Body of pancreas (tissue), 4 donors: ENCODE data around the gene PLCB4. TPM values are rescaled to one million over a fixed set of nuclear protein-coding genes. Genes with fewer than 3 reads are reported as not detected.

Experiments
- ATAC-seq: fragments of 150-250 bp; one replicate; pipeline ENCODE4 v1.9.1; 2016
- DNase-seq, 4 donors: peaks; one replicate each; pipeline ENCODE4 v3.0.0-alpha.2; 2019
- H3K27ac ChIP-seq, 4 donors: fragments of 200-600 bp; sonication (generic); 1 replicate in 3 of 4; 2 replicates in 1 of 4; pipeline versions ENCODE4 v1.5.1 to v1.6.1; 2016 to 2019; ENCODE audit warnings: mild to moderate bottlenecking in 1 of 4, mixed read lengths in 1 of 4, moderate library complexity in 1 of 4
- H3K27me3 ChIP-seq, 2 donors: fragments of 200-600 bp; sonication (generic); one replicate each; pipeline ENCODE4 v1.6.0; 2016; ENCODE audit warnings: mild to moderate bottlenecking in 1 of 2
- H3K36me3 ChIP-seq, 2 donors: fragments of 200-600 bp; sonication (generic); replicated peaks in 1 of 2; 2 replicates each; pipeline ENCODE4 v1.5.1; 2016; ENCODE audit warnings: low read depth in 2 of 2; ENCODE audit not compliant: insufficient read depth in 1 of 2
- H3K4me1 ChIP-seq: fragments of 200-600 bp; sonication (generic); one replicate; pipeline ENCODE4 v1.6.0; 2016
- H3K4me3 ChIP-seq, 2 donors: fragments of 200-600 bp; sonication (generic); 1 replicate in 1 of 2; 2 replicates in 1 of 2; pipeline ENCODE4 v1.5.1; 2016 to 2019
- H3K9me3 ChIP-seq, 3 donors: fragments of 200-600 bp; sonication (generic); 1 replicate in 2 of 3; 2 replicates in 1 of 3; pipeline ENCODE4 v1.5.1; 2016
- CTCF ChIP-seq, 7 experiments: fragments of 450-650 bp in 4 of 7; fragments of 200-600 bp in 3 of 7; sonication (generic) in 3 of 7; IDR thresholded peaks; one replicate each; pipeline ENCODE4 v1.5.1; 2016 to 2019; ENCODE audit warnings: antibody characterized with exemption in 7 of 7
- POLR2A ChIP-seq, 3 donors: fragments of 450-650 bp; IDR thresholded peaks; one replicate each; pipeline ENCODE4 v1.6.1; 2016; ENCODE audit warnings: antibody characterized with exemption in 3 of 3, mild to moderate bottlenecking in 2 of 3
- WGBS, 2 donors: methylation state at CpG; one replicate each; pipeline ENCODE4 v1.1.5; 2017; 5-methylcytosine and 5-hydroxymethylcytosine counted together
- intact Hi-C: fragments of 100-400 bp; cut with DNase I; formaldehyde crosslinking; loops from one replicate; pipeline ENCODE4 v1.15.1; 2023
- total RNA-seq, 2 donors: library from RNA; depleted of rRNA; stranded (reverse); fragments of >200 nt; gene quantifications; one replicate each; pipeline ENCODE4 v1.1.0, GENCODE V29; 2016

Gene PLCB4
- total RNA-seq, 2 donors from 2014 or later: 1.3 to 3.4 TPM

- no peaks in the 10 kb centered on the region for H3K4me1 ChIP-seq
- DNase-seq: no peak
- H3K9me3 ChIP-seq: no peaks in the 10 kb centered on the region
- H3K4me3 ChIP-seq: no peak overlapping the region
- H3K27me3 ChIP-seq: no peaks in the 10 kb centered on the region
- 75 to 80% methylated on average over 7 of the region's 7 CpGs for WGBS, 2 donors
- intact Hi-C loops: no loop called here
- no peak overlapping the region for H3K27ac ChIP-seq
- TF ChIP-seq POLR2A (IDR thresholded peaks at IDR 0.05): no peak
- no peak for TF ChIP-seq CTCF (IDR thresholded peaks at IDR 0.05)
- no peaks in the 10 kb centered on the region for H3K36me3 ChIP-seq
- no peak for ATAC-seq
Measured at GRCh38 chr20:9476637-9477036, 407.8 kb downstream of the PLCB4 start.

GRCh38 chr20:9478771-9479170 lies 409.9 kb downstream of the PLCB4 start:
- TF ChIP-seq POLR2A (IDR thresholded peaks at IDR 0.05) (no peak), CTCF (IDR thresholded peaks at IDR 0.05) (no peak)
- 69 to 75% methylated on average over 4 of the region's 4 CpGs for WGBS, 2 donors
- Histone ChIP-seq H3K27me3 (no peaks in the 10 kb centered on the region), H3K9me3 (no peaks in the 10 kb centered on the region), H3K4me3 (no peak overlapping the region), H3K4me1 (no peaks in the 10 kb centered on the region), H3K36me3 (no peaks in the 10 kb centered on the region), H3K27ac (no peak overlapping the region)
- intact Hi-C loops: no loop called here
- ATAC-seq: no peak
- no peak for DNase-seq

GRCh38 chr20:9480066-9480465 lies 411.2 kb downstream of the PLCB4 start:
- Histone ChIP-seq H3K27ac (no peak overlapping the region), H3K4me1 (no peaks in the 10 kb centered on the region), H3K4me3 (no peak overlapping the region), H3K9me3 (no peaks in the 10 kb centered on the region), H3K27me3 (no peaks in the 10 kb centered on the region), H3K36me3 (no peaks in the 10 kb centered on the region)
- TF ChIP-seq CTCF (IDR thresholded peaks at IDR 0.05) (no peak), POLR2A (IDR thresholded peaks at IDR 0.05) (no peak)
- DNase-seq: no peak
- whole genome bisulfite sequencing, 2 donors: 79 to 90% methylated on average over 4 of the region's 4 CpGs
- intact Hi-C loops: no loop called here
- no peak for ATAC-seq

DNA sequence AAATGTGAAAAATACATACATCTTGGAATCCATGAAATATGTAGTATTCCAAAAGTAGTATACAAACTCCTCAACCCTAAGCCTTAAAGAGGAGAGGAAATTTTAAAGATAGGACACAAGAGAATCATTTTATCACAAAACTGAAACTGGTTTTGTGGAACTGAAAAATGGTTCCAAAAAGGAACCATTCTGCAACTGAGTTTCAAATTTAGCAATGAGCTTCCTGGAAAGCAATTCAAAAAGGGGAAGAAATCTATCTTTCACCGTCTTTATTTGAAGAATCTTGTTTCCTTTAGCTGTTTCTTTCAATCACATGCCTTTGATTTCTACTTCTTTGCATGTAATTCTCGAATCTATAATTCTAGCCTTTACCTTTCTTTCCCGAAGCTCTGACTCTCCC lies 413.3 kb downstream of the PLCB4 start:
- Histone ChIP-seq H3K27me3 (no peaks in the 10 kb centered on the region), H3K4me1 (no peaks in the 10 kb centered on the region), H3K36me3 (no peaks in the 10 kb centered on the region), H3K4me3 (no peak overlapping the region), H3K27ac (no peak overlapping the region), H3K9me3 (no peaks in the 10 kb centered on the region)
- 43 to 54% methylated on average over 3 of the region's 3 CpGs for WGBS, 2 donors
- no peak for TF ChIP-seq CTCF (IDR thresholded peaks at IDR 0.05)
- intact Hi-C loops: no loop called here
- ATAC-seq (no peak), DNase-seq (no peak)

- H3K27me3 ChIP-seq: no peaks in the 10 kb centered on the region
- no peak for ATAC-seq
- intact Hi-C loops: no loop called here
- DNase-seq: no peak
- H3K27ac ChIP-seq: no peak overlapping the region
- 42 to 47% methylated on average over 2 of the region's 2 CpGs for WGBS, 2 donors
- no peaks in the 10 kb centered on the region for H3K36me3 ChIP-seq
- TF ChIP-seq CTCF (IDR thresholded peaks at IDR 0.05) (no peak), POLR2A (IDR thresholded peaks at IDR 0.05) (no peak)
- no peaks in the 10 kb centered on the region for H3K4me1 ChIP-seq
- no peaks in the 10 kb centered on the region for H3K9me3 ChIP-seq
- no peak overlapping the region for H3K4me3 ChIP-seq
Measured at GRCh38 chr20:9483131-9483530, 414.2 kb downstream of the PLCB4 start.
